ENCODE measurements around the gene TAS2R39. TPM values are rescaled to one million over a fixed set of nuclear protein-coding genes. Genes with fewer than 3 reads are reported as not detected.

TAS2R39 gene
- polyA plus RNA-seq, result not detected in 2 replicates
- polyA minus RNA-seq, result not detected in 2 replicates

DNA sequence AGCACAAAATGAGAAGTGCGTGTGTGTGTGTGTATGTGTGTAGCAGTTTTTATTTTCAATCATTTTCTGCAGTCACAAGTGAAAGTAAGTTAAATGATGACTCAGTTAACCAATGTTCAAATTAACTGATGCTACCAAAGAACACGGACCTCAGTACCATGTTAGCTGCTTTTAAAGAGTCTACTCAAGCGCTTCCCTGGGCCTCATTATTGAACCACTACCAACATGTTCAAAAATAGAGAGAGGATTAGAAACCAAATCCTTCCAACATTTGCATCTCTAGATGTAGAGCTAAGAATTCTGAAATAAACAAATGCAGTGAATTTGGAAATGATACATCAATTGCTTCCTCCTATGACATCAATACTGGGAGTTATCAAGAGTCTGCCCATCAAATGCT lies at the start of gene TAS2R39:
Gene TAS2R39, plus strand, starts transcription at position 396 of the 400 bp plus-strand sequence. Its CDS starts 0 bp downstream, at position 396.
- Histone ChIP-seq H3K36me3 (ENCODE audit: insufficient read depth, low read length) (no peaks in the 10 kb centered on the region), H3K4me3 (ENCODE audit: low read length) (no peak within 1 kb of the TSS), H3K9me2 (ENCODE audit: insufficient read depth, low read length) (no peaks in the 10 kb centered on the region), H3K9ac (ENCODE audit: low read length) (no peak within 1 kb of the TSS), H3F3A (ENCODE audit: insufficient read depth, low read length, poor library complexity, severe bottlenecking) (no peaks in the 10 kb centered on the region), H3K9me3 (ENCODE audit: low read length) (no peaks in the 10 kb centered on the region), H2AFZ (ENCODE audit: low read depth, low read length) (no peak within 1 kb of the TSS), H3K27ac (ENCODE audit: low read length) (no peak within 1 kb of the TSS), H3K4me2 (ENCODE audit: low read length) (no peak within 1 kb of the TSS), H3K79me2 (replicated peaks; ENCODE audit: insufficient read depth, low read length) (no peaks in the 10 kb centered on the region), H3K27me3 (ENCODE audit: insufficient read depth, low read depth, low read length) (no peaks in the 10 kb centered on the region), H4K20me1 (ENCODE audit: insufficient read depth) (no peaks in the 10 kb centered on the region)
- TF ChIP-seq RAD21 (conservative IDR thresholded peaks at IDR 0.05) (no peak), EP300 (conservative IDR thresholded peaks at IDR 0.05; ENCODE audit: poor library complexity, severe bottlenecking) (no peak), MXI1 (conservative IDR thresholded peaks at IDR 0.05; ENCODE audit: poor library complexity, severe bottlenecking) (no peak)
- TF ChIP-seq, protein P1, sequence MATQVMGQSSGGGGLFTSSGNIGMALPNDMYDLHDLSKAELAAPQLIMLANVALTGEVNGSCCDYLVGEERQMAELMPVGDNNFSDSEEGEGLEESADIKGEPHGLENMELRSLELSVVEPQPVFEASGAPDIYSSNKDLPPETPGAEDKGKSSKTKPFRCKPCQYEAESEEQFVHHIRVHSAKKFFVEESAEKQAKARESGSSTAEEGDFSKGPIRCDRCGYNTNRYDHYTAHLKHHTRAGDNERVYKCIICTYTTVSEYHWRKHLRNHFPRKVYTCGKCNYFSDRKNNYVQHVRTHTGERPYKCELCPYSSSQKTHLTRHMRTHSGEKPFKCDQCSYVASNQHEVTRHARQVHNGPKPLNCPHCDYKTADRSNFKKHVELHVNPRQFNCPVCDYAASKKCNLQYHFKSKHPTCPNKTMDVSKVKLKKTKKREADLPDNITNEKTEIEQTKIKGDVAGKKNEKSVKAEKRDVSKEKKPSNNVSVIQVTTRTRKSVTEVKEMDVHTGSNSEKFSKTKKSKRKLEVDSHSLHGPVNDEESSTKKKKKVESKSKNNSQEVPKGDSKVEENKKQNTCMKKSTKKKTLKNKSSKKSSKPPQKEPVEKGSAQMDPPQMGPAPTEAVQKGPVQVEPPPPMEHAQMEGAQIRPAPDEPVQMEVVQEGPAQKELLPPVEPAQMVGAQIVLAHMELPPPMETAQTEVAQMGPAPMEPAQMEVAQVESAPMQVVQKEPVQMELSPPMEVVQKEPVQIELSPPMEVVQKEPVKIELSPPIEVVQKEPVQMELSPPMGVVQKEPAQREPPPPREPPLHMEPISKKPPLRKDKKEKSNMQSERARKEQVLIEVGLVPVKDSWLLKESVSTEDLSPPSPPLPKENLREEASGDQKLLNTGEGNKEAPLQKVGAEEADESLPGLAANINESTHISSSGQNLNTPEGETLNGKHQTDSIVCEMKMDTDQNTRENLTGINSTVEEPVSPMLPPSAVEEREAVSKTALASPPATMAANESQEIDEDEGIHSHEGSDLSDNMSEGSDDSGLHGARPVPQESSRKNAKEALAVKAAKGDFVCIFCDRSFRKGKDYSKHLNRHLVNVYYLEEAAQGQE (IDR thresholded peaks at IDR 0.05; ENCODE audit: borderline replicate concordance), result no peak
- TF ChIP-seq, protein P2, sequence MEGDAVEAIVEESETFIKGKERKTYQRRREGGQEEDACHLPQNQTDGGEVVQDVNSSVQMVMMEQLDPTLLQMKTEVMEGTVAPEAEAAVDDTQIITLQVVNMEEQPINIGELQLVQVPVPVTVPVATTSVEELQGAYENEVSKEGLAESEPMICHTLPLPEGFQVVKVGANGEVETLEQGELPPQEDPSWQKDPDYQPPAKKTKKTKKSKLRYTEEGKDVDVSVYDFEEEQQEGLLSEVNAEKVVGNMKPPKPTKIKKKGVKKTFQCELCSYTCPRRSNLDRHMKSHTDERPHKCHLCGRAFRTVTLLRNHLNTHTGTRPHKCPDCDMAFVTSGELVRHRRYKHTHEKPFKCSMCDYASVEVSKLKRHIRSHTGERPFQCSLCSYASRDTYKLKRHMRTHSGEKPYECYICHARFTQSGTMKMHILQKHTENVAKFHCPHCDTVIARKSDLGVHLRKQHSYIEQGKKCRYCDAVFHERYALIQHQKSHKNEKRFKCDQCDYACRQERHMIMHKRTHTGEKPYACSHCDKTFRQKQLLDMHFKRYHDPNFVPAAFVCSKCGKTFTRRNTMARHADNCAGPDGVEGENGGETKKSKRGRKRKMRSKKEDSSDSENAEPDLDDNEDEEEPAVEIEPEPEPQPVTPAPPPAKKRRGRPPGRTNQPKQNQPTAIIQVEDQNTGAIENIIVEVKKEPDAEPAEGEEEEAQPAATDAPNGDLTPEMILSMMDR (IDR thresholded peaks at IDR 0.05; ENCODE audit: poor library complexity, severe bottlenecking), result no peak

DNA sequence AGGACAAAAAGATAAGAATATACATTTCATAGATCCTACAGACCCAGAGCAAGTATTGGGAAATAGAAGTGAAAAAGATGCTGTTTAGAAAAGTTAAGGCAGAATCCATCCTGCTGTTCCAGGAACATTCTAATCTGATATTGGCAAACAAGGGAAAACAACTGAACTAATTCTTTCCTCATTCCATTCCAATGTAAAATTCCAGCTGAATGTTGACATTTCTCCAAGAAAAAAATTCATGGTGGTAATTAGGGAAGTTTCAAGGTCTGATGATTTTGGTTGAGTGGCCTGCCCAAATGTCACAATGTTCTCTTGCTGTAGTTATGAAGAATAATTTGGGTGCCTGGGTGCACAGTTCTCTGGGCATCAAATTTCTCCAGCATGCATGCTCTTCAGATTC lies 36.1 kb upstream of the TAS2R39 start:
- TF ChIP-seq RAD21 (conservative IDR thresholded peaks at IDR 0.05), result no peak
- TF ChIP-seq, protein P2 (IDR thresholded peaks at IDR 0.05; ENCODE audit: poor library complexity, severe bottlenecking), result no peak
- no peak for TF ChIP-seq MXI1 (conservative IDR thresholded peaks at IDR 0.05; ENCODE audit: poor library complexity, severe bottlenecking)
- no peak for TF ChIP-seq POLR2AphosphoS5 (IDR thresholded peaks at IDR 0.05)
- no peak for TF ChIP-seq TAF1 (IDR thresholded peaks at IDR 0.05; ENCODE audit: low read depth)
- no peak for TF ChIP-seq EP300 (conservative IDR thresholded peaks at IDR 0.05; ENCODE audit: poor library complexity, severe bottlenecking)
- TF ChIP-seq SMC3 (conservative IDR thresholded peaks at IDR 0.05; ENCODE audit: poor library complexity), result no peak
- no peak for TF ChIP-seq EZH2 (IDR thresholded peaks at IDR 0.05; ENCODE audit: borderline replicate concordance, insufficient read depth, low read length, poor library complexity, severe bottlenecking)
- TF ChIP-seq, protein P1 (IDR thresholded peaks at IDR 0.05; ENCODE audit: borderline replicate concordance), result no peak
- no peak overlapping the region for H3K27ac ChIP-seq (ENCODE audit: low read length)
- no peaks in the 10 kb centered on the region for H3K9me2 ChIP-seq (ENCODE audit: insufficient read depth, low read length)
- H3F3A ChIP-seq (ENCODE audit: insufficient read depth, low read length, poor library complexity, severe bottlenecking), result no peaks in the 10 kb centered on the region
- H3K4me2 ChIP-seq (ENCODE audit: low read length), result no peak overlapping the region
- no peak overlapping the region for H3K4me3 ChIP-seq (ENCODE audit: low read length)
- no peak overlapping the region for H3K9ac ChIP-seq (ENCODE audit: low read length)
- H3K27me3 ChIP-seq (ENCODE audit: insufficient read depth, low read depth, low read length), result no peaks in the 10 kb centered on the region
- no peaks in the 10 kb centered on the region for H3K36me3 ChIP-seq (ENCODE audit: insufficient read depth, low read length)
- no peaks in the 10 kb centered on the region for H4K20me1 ChIP-seq (ENCODE audit: insufficient read depth)
- H3K79me2 ChIP-seq (replicated peaks; ENCODE audit: insufficient read depth, low read length), result no peaks in the 10 kb centered on the region
- H2AFZ ChIP-seq (ENCODE audit: low read depth, low read length), result no peak overlapping the region
- no peaks in the 10 kb centered on the region for H3K9me3 ChIP-seq (ENCODE audit: low read length)
